Measurements from ENCODE around the gene KRTAP5-4. TPM values are rescaled to one million over a fixed set of nuclear protein-coding genes. Genes with fewer than 3 reads are reported as not detected.

Gene KRTAP5-4
- total RNA-seq, 4 donors from 2014 or later: not detected

GRCh38 chr11:1572197-1573076, 49.5 kb downstream of the KRTAP5-4 start, which contains the start of gene DUSP8:
TSS of gene DUSP8 (minus strand) at chr11:1572271. CDS start at chr11:1565826, 6,445 bp downstream.
- Histone ChIP-seq H3K4me3 (peak within 1 kb of the TSS; percentile 42 to 71 (median 52)), H3K27me3 (peaks cover 0 to 64% (median 7%) of the 10 kb centered on the region in 4 donors), H3K36me3 (no peaks in the 10 kb centered on the region), H3K4me1 (peaks cover 22 to 52% (median 28%) of the 10 kb centered on the region in 3 donors), H3K9me3 (no peaks in the 10 kb centered on the region), H3K27ac (peak within 1 kb of the TSS; percentile 68 to 80 (median 74))
- no peak for DNase-seq
- intact Hi-C loops (cut with DNase I): loop anchor here (10.0 kb wide), 1 partner anchor 368 kb away; no protein-coding TSS in a partner anchor
- no CpG with 5 or more reads among the region's 124 CpGs for WGBS, 2 donors
- TF ChIP-seq CTCF (IDR thresholded peaks at IDR 0.05): peak in 1 of 6 experiments; percentile 2
- TF ChIP-seq POLR2A (IDR thresholded peaks at IDR 0.05): peak in 1 of 4 donors; percentile 36

GRCh38 chr11:1571760-1572196, 50.2 kb downstream of the KRTAP5-4 start:
- peak overlapping the region in 3 of 4 donors; percentile 53 to 80 (median 74) for H3K27ac ChIP-seq
- peak overlapping the region; percentile 2 to 71 (median 52) for H3K4me3 ChIP-seq
- TF ChIP-seq CTCF (IDR thresholded peaks at IDR 0.05): no peak
- TF ChIP-seq POLR2A (IDR thresholded peaks at IDR 0.05): no peak
- peaks cover 22 to 52% (median 28%) of the 10 kb centered on the region in 3 donors for H3K4me1 ChIP-seq
- no peaks in the 10 kb centered on the region for H3K9me3 ChIP-seq
- intact Hi-C loops (cut with DNase I): loop anchor here (10.0 kb wide), 1 partner anchor 367 kb away; no protein-coding TSS in a partner anchor
- no peaks in the 10 kb centered on the region for H3K36me3 ChIP-seq
- no CpG with 5 or more reads among the region's 91 CpGs for WGBS, 2 donors
- peaks cover 0 to 64% (median 7%) of the 10 kb centered on the region in 4 donors for H3K27me3 ChIP-seq
- no peak for DNase-seq

Other genes with a start within 250 kb of the KRTAP5-4 start
- 1 to 10 TPM in 1 of 4 donors, under 1 TPM in 2, not detected in 1; 0.23 to 1.3 (median 0.35) TPM for gene BRSK2, start 232.2 kb downstream of the KRTAP5-4 start, total RNA-seq
- gene MOB2, start 135.4 kb downstream of the KRTAP5-4 start, total RNA-seq: 10 to 100 TPM; 21.5 to 45.0 (median 30.1) TPM
- gene DUSP8, start 49.9 kb downstream of the KRTAP5-4 start, total RNA-seq: 1 to 10 TPM in 2 of 4 donors, under 1 TPM in 2; 0.12 to 1.3 (median 0.64) TPM
- not detected for gene KRTAP5-1, start 36.9 kb downstream of the KRTAP5-4 start, total RNA-seq
- gene KRTAP5-2, start 23.8 kb downstream of the KRTAP5-4 start, total RNA-seq: not detected
- not detected for gene KRTAP5-3, start 13.7 kb downstream of the KRTAP5-4 start, total RNA-seq
- gene KRTAP5-5, start 7.6 kb upstream of the KRTAP5-4 start, total RNA-seq: not detected
- gene KRTAP5-6, start 75.1 kb upstream of the KRTAP5-4 start, total RNA-seq: not detected
- gene IFITM10, start 128.5 kb upstream of the KRTAP5-4 start, total RNA-seq: 1 to 10 TPM in 3 of 4 donors, under 1 TPM in 1; 0.88 to 6.3 (median 2.4) TPM
- 100 to 1,000 TPM; 369 to 649 (median 567) TPM for gene CTSD, start 141.8 kb upstream of the KRTAP5-4 start, total RNA-seq
- gene SYT8, start 212.9 kb upstream of the KRTAP5-4 start, total RNA-seq: 100 to 1,000 TPM in 1 of 4 donors, 10 to 100 TPM in 3; 28.7 to 110 (median 69.3) TPM
- 10 to 100 TPM in 3 of 4 donors, not detected in 1; 14.7 to 23.8 (median 15.0) TPM for gene TNNI2, start 216.8 kb upstream of the KRTAP5-4 start, total RNA-seq
- 10 to 100 TPM; 23.3 to 75.9 (median 46.4) TPM for gene LSP1, start 230.9 kb upstream of the KRTAP5-4 start, total RNA-seq

Data from esophagus squamous epithelium (tissue), 5 donors.